NCI-H2196 (cell line): ENCODE measurements around the gene ZFYVE21.
"Not testable (repeated sequence)": the region's sequence is repeated elsewhere in the genome, so short reads cannot be mapped to it uniquely, and the experiment has no call there.

ENCODE experiments used
- DNase-seq: peaks from one replicate; lab custom pipeline; 2025; ENCODE audit not compliant: unreplicated experiment; lab: John Stamatoyannopoulos, UW

The ZFYVE21 gene

DNA sequence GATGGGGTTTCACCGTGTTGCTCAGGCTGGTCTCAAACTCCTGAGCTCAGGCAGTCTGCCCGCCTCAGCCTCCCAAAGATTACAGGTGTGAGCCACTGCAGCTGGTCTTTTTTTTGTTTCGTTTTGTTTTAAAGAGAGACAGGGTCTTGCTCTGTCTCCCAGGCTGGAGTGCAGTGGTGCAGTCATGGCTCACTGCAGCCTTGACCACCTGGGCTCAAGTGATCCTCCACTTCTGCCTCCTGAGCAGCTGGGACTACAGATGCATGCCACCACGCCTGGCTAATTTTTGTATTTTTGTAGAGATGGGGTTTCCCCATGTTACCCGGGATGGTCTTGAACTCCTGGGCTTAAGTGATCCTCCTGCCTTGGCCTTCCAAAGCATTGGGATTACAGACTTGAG lies 24.0 kb upstream of the ZFYVE21 start:
- DNase-seq: not testable (repeated sequence)

DNA sequence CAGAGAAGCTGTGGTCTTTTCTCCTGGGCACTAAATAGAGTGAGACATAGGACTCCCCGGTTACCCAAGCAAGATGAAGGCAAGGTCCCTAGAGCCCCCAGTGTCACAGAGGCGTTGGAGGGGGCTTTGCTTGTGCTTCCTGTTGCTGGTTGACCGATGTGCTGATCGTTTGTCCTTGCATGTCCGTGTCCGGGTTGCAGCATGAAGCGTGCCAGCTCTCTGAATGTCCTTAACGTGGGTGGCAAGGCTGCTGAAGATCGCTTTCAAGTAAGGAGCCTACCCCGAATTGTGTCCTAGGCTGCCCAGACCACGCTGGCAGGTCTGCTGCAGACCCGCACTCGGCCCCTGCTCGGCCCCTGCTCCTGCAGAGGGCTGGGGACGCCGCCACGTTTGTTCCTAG lies 23.5 kb upstream of the ZFYVE21 start:
- DNase-seq: no peak

DNA sequence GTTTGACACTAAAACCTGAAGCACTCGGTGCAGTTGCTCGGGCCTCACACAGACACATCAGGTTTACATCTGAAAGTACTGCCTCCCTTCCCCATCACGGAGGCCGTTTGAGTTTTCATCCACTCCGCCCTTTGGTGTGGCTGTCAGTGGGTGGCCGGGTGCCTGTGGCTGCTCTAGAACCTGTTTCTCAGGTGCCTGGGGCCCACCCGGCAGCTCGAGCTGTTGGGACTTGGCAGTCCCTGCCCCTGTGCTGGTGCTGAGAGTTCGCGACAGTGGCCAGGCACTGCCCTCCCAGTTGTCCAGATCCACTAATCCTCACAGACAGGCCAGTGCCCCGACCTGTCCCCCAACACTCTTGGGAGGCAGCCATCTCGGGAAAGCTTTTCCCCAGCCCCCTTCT lies 22.7 kb upstream of the ZFYVE21 start:
- DNase-seq: no peak

DNA sequence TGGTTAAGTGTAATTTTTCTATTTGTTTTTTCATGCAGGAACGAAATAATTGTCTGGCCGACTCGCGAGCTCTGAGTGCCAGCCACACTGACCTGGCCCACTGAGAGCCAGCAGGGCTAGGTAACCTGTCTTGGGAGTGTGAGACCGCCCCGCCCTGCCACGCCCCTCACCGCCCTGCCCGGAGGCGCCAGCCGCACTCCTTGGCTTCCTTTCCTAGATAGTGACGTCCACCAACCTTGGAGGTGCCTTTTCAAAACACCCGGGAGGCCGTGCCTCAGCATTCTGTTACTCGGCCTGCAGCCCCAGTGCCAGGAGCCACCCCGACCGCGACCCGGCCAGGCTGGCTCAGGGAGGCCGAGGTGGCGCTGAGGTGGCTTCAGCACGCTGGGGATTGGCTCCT lies 22.1 kb upstream of the ZFYVE21 start:
- DNase-seq: no peak

DNA sequence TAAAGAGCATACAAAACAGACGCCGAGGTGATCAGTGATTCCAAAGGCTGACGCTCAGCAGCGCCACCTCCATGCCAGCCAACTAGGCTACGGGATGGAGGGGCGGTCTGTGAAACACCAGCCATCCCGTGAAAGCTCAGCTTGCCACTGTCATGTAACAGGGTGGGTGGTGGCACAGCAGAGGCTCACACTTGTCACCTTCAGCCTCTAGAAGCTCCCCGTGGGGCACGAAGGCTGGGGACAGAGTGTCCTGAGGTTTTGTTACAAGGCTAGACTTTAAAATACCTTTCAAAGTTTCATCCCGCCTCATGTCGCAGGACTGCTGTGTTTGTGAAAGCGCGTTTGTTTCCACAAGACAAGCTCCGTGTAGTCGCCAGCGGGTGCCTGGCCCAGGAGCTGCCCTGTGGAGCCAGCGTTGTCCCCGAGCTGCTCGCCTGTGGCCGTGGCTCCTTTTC lies 21.0 kb upstream of the ZFYVE21 start:
- no peak for DNase-seq

DNA sequence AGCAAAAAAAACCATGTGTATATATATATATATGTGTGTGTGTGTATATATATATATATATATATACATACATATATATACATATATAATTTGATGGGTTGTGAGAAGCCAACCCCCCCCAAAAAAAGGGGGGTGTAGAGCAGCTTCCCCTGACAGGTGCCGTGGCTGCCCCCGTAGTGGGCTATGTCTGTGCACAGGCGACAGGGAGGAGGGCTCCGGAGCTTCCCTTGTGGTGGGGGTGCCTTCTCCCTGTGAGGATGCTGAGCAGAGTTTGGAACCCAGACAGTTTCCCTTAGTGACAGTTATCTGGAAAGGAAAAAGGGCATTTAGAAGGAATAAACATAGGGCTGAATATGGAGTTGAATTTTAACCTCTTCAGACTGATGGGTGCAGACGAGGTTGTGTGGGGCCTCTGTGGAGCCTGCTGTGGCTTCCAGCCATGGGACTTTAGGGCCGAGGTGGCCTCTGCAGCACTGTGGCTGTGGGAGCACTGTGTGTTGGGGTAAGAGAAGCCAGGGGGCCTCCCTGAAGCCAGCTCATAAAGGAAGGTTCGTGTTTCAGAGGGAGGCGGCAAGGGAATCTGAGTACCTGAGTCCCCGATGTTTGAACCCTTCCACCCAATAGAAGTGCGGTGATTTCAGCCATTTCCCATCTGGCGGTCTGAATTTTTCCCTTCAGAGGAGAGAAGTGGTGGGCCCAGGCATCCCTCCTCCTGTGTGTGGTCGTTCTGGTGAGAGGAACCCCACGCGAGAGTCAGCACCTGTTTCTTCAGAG lies 20.1 kb upstream of the ZFYVE21 start:
- DNase-seq: no peak

DNA sequence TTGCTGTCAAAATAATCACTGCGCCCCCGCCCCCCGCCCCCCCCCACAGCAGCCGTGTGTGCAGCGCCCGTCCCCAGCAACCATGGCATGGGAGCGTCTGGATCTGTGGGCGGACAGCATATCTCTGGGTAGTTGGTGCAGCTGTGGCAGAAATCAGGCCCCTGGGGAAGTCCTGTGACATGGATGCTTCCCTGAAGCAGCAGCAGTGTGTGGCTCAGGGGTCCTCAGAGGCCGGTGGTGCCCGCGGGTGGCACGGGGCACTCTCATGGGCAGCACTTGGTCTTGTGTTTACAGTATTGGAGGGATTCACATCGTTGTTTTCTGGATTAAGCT lies 19.6 kb upstream of the ZFYVE21 start:
- no peak for DNase-seq

DNA sequence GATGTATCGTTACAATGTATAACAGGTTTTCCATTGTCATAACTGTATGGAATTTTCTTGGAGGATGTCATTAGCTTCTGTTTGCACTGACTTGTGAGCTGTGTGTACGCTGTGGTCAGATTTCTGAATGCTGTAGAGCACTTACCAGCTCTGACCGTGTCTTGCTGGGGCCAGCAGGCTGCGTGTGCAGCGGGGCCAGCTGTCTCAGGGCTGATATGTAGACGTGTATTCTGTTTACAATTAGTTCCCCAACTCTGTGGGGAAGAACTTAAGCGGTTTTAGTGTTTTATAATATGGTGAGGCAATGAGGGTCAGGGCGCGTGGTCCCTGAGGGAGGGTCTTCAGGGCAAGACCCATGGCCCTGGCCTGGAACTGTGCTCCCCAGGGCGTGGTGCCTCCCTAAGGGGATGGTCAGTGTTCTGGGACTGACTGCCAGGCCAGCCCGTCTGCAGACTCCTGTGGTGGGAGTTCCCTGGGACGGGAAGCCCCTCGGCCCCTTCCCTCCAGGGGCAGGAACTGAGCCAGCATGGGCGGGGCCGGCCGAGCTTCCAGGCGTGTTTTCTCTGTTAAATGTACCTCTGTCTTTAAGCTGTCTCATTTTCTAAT lies 19.0 kb upstream of the ZFYVE21 start:
- no peak for DNase-seq

DNA sequence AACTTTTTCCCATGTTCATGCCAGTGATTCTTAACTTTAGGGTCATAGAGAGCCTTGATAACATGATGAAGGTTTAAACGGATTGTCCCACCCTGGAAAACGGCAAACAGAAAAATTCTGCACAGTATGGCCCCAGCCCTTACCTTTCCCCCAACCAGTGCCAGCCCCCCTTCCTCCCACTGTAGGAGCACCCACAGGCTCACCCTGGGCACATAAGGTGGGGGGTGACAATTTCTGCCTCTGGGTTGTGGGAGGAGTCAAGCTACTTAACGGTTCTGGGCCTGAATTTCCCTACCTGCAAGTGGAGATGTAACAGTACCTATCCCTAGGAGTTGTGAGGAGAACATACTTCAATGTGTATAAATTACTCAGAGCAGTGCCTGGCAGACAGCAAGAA lies 18.4 kb upstream of the ZFYVE21 start:
- DNase-seq: no peak

DNA sequence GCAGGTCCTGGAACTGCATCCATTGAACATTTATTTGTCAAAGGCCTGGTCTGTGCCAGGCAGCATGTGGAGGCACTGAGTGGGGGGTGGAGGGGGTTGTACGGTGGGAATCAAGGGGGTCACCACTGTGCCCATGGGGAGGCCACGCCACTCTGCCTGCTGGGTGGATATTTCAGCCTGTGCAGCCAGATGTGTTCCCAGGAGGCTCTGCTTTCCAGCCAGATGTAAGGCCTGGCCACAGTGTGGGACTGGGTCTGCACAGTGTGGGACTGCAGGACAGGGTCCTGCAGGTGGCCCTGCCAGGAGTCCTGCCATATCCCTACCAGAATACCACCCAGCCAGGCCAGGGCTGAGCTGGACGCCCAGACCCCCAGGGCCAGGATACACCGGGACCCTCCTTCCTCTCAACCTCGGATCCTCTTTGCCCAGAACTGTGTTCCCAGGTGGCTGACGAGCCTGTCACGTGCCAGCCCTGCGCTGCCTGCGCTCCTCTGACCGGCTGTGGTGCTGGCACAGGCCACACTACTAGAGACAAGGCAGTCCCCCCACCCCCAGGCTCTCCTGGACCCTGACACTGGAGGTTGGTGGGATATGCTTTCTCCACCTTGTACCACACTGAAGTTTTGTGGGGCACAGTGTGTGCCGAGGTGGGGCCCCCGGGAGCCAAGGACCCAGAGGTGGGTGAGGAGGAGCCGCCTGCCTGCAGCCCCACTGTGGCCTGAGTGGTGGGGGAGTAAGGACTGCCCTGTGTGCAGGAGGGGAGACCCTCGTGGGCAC lies 17.8 kb upstream of the ZFYVE21 start:
- DNase-seq: no peak

DNA sequence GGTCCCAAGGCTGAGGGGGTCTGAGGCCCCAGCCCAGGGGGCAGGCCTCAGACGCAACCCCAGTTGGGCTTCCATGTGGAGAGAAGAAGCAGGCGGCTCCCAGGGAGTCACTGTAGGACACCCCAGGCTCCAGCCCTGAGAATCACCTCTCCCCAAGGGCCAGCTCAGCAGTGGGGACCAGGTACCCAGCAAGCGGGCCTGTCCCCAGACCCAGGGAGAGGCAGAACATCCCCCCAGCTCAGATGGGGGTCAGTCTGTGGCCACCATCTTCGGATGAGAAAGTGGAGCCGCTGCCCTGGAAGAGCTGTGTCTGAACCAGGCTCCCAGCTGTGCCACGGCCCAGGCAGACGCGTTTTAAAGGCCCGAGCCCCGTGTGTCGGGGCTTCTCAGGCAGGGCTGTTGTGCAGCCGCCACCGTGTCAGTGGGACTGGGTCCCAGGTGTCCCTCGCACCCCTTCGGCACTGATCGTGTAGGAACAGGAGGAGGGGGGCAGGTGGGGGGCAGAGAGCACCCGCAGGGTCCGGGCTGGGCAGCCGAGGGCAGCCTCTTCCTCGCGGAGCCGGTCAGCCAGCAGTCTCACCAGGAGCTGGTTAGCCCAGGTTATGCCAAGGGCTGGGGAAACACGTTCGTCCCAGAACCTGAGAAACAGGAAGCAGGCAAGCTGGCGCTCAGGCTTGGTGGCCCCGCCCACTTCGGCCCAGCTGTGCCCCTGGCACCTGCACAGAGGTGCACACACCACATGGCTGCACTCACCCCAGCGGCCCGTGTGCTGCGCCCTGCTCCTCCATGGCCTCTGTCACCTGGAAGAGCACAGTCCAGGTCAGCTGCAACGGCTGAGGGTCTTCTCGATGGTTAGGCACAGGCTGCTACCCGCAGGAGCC lies 17.0 kb upstream of the ZFYVE21 start:
- DNase-seq: peak; percentile 54

DNA sequence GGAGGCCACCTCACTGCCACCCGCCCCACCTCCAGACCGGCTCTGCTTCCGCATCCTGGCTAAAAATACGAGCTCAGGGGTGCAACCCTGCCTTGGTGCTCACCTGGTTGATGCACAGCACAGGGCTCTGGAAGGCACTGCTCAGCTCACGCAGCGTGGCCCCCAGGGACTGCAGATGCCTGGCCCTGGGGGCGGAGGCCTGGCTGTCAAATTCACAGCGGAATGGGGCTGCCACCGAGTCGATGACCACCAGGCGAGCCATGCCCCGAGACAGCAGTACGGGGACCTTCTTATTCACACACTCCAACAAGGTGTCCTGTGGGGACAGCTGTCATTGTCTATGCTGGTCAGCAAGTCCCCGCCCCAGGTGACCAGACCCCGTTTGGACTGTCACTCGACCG lies 16.3 kb upstream of the ZFYVE21 start:
- no peak for DNase-seq

DNA sequence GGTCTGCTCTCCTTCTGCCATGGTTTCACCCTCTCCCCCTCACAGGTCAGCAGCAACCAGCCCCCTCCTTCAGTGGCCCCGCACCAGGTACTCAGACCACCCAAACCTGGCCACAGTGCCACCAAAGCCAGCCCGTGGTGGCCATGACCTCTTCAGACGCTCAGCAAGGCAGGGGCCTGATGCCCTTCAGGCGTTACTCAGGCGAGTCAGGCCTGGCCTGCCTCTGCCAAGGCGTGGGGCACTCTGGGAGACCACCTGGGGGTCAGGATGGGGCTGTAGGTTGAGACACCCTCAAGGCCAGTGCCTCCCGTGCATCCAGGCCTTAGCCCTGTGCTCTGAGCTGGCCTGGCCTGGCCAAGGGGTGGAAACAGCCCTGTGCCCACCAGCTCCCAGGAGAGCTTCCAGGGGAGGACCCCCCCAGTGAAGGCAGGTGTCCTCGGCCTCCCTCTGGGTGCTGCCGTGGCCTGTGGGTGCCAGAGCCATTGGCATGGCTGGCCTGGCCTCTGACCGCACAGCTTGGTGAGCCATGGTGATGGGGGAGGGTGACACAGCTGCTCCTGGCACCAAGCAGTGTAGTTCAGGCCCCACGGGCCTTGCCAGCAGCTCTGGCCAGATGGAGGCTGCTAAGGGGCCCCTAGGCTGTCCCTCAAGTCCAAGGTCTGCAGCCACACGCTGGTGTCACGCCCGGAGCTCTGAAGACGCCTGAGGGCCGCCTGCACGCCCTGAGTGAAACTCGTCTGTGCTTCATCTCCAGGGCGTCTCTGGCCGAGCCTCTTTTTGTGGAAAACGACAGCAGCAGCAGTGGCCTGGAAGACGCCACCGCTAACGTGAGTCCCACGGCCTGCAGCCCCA lies 15.5 kb upstream of the ZFYVE21 start:
- no peak for DNase-seq

DNA sequence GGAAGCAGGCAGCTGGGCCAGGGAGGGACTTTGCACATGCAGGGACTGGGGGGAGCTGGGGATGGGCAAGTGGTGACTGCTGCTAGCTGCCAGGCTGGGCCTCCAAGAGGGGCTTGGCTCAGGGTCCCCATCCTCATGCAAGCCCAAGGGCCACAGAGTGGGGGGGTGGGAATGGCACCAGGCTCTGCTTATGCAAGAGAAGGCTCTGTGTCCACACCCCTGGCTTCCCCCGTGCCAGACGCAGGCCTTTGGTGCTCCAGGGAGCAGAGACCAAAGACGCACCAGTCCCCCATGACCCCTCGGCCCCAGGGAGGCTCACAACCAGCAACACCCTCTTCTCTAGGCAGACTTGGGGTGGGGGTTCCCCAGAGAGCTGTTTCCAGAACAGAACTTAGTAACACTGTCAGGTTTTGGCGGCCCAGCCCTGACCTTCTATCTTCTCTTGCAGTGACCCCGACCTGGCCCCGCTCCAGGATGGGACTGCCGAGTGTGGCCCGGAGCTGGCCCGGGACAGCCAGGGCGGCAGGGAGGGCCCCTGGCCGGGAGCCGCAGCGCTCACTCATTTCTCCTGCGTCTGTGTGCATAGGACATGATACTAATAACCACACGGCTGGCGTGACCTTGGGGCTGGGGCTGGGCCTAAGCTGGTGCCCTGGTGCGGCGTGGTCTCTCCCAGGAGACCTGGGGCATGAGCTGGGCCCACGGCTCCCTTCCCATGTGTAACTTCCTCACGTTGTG lies 14.7 kb upstream of the ZFYVE21 start:
- no peak for DNase-seq

DNA sequence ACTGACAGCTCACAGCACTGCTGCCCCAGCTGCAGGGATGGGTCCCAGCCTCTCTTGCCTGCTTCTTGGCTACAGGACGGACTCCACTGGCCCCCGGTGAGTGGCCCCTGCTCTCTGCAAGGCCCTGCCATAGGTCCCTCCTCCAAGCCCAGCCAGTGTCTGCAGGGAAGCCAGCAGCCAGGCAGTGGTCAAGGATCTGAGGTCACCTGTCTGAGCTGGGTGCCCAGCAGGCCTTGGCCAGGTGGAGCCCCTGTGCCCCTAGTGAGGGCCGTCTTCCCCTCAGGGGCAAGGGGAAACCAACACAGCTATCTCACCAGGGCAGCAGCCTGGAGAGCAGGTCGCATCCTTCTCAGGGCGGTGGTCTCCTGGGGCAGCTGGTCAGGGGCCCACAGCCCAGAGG lies 13.5 kb upstream of the ZFYVE21 start:
- no peak for DNase-seq

DNA sequence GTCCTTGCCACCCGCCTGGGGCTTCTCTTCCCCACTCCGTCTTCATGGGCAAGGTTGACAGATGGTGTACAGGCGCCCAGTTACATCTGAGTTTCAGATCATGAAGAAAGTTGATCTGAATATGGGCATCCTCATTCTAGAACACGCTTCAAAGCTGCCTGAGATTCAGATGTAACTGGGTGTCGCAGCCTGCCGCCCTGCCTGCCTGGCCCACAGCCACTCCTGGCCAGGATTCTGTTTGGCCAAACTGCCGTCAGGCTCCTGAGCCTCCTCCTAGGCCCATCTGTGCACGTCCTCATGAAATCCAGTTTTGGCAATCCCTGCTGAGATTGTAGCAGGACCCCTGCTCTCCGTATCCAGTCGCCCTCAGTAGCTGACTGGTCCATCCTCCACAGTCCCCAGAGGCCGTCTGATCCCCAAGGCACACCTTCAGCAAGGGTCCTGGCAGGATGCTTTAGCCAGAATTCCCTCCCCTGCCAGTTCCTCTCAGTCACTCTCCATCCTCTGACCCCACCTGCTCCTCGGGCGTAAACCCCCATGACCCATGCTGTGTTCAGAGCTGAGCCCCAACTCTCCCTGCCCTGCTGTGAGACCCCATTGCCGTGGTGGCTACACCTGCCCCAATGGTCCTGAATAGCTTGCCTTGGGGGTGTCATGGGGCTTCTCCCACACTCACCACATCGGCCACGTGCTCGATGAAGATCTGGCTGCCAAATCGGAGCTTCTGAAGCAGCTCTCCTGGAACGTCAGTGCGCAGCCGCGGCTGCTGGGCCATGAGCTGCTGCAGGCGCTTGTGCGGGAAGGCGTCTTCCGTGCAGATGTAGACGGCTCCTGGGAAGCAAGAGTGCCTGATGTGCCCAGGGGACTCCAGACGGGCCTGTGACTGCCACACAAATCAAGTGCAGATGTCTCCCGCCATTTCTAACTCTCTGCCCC lies 12.8 kb upstream of the ZFYVE21 start:
- DNase-seq: no peak

DNA sequence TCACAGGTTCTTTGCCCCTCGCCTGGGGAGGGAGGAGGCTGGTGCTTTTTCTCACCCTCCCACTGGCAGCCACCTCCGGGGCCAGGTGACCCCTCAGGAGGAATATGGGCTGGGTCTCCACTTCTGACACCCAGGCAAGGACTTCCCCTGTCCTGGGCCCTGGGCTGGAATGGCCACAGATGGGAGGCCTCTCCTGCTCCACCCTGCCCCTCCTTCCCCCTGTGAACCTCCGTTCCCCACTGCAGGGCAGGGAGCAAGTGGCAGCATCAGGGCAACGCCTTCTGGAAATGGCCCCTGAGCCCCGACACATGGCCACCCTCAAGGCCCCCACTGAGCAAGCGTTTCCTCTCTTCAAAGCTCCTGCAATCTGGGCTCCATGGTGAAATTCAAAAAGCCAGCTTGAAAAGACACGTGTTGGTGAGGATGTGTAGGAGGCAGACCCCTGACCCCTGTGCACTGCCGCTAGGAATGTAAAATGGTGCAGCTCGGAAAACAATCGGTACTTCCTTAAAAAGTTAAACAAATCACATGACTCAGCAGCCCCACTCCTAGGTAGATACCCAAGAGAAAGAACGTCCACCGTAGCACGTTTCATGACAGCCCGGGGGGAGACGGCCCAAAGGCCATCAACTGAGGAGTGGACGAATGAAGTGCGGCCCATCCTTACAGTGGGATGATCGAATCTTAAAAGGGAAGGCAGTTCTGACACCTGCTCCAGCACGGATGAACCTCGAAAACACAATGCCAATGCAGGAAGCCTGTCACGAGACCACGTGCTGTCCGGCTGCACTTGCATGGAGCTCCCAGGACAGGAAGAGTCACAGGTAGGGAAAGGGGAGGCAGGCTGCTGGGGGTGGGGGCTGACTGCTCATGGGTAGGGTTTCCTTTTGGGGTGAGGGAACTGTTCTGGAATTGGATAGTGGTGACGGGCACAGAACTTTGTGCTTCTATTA lies 11.9 kb upstream of the ZFYVE21 start:
- DNase-seq: no peak
